ENCODE data around the gene CACNA1B. TPM values are rescaled to one million over a fixed set of nuclear protein-coding genes. Genes with fewer than 3 reads are reported as not detected.

The CACNA1B gene
- total and polyA plus RNA-seq, 11 donors, result 0.03 to 0.25 (median 0.13) TPM

DNA sequence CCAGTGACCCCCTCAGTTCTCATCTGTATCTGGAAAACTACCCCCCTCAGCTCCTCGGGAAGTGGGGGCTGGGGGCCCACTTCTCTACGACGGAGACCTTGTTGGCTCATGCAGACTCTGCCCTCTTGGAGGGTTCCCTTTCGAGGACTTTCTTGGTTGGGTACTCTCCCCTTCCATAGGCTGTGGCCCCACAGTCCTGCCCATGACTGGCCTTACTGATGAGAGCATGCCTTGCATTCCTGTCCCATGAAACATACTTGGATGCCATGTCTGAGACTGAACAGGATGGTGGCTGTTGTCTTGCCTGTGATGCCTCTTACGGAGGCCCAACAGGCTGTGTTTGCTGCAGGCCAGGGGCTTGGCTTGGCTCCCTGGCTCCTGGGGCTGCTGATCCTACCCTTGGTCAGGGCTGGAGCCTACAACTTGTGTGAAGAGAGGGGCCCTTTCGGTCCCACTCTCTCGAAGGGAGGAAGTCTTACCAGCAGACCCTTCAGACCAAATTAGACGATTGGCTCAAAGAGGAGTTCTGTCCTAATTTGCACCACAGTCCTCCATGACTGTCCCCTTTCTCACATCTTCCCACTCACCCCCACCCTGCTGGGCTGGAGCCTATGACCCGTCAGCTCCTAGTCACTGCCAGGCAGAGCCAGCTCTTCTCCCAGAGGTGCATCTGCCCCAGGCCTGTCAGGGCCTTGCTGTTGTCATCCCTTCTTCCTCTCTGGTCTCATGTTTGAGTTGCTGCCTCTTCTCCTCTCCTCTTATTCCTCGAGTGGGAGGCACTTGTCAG is 109.9 kb downstream of the CACNA1B start:
- peaks cover 0 to 18% (median 0%) of the 10 kb centered on the region in 9 donors for H3K27me3 ChIP-seq
- no peak overlapping the region for H3K27ac ChIP-seq
- H3K36me3 ChIP-seq, result no peaks in the 10 kb centered on the region
- peak in 1 of 5 donors; percentile 24 for DNase-seq
- no peak overlapping the region for H3K4me3 ChIP-seq
- WGBS, 4 donors, result 73 to 80% (median 77%) methylated on average over 10 of the region's 10 CpGs
- intact Hi-C loops (cut with DNase I), result no loop called here
- H3K4me1 ChIP-seq, result no peaks in the 10 kb centered on the region
- H3K9me3 ChIP-seq, result no peaks in the 10 kb centered on the region
- TF ChIP-seq, protein P1, sequence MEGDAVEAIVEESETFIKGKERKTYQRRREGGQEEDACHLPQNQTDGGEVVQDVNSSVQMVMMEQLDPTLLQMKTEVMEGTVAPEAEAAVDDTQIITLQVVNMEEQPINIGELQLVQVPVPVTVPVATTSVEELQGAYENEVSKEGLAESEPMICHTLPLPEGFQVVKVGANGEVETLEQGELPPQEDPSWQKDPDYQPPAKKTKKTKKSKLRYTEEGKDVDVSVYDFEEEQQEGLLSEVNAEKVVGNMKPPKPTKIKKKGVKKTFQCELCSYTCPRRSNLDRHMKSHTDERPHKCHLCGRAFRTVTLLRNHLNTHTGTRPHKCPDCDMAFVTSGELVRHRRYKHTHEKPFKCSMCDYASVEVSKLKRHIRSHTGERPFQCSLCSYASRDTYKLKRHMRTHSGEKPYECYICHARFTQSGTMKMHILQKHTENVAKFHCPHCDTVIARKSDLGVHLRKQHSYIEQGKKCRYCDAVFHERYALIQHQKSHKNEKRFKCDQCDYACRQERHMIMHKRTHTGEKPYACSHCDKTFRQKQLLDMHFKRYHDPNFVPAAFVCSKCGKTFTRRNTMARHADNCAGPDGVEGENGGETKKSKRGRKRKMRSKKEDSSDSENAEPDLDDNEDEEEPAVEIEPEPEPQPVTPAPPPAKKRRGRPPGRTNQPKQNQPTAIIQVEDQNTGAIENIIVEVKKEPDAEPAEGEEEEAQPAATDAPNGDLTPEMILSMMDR (IDR thresholded peaks at IDR 0.05), result no peak
- TF ChIP-seq POLR2A (IDR thresholded peaks at IDR 0.05), result no peak
- ATAC-seq, result no peak

DNA sequence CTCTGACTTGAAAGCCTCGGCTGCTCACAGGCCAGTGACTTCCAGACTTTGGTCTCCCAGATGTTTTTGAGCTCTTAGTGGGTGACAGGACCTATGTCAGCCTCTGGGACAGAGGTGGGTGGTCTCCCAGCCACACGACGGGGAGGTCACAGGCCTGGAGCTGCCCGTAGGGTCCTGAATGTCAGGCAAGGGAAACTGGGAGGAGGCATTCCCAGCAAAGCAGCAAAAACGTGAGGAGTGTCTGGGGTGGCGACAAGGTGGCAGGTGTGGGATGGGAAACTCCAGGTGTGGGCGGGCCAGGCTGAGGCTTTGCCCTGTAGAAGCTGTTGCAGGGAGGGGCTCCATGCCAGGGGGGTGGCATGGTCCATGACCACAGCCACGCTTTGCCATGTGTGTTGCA is 110.5 kb downstream of the CACNA1B start:
- TF ChIP-seq, protein P1 (IDR thresholded peaks at IDR 0.05), result no peak
- no peak for TF ChIP-seq POLR2A (IDR thresholded peaks at IDR 0.05)
- no peak for ATAC-seq
- Histone ChIP-seq H3K36me3 (no peaks in the 10 kb centered on the region), H3K4me1 (no peaks in the 10 kb centered on the region), H3K4me3 (no peak overlapping the region), H3K27me3 (peaks cover 0 to 19% (median 0%) of the 10 kb centered on the region in 9 donors), H3K9me3 (no peaks in the 10 kb centered on the region), H3K27ac (no peak overlapping the region)
- WGBS, 4 donors, result 73 to 79% (median 76%) methylated on average over 8 of the region's 8 CpGs
- peak in 1 of 5 donors; percentile 30 for DNase-seq
- intact Hi-C loops (cut with DNase I), result no loop called here

DNA sequence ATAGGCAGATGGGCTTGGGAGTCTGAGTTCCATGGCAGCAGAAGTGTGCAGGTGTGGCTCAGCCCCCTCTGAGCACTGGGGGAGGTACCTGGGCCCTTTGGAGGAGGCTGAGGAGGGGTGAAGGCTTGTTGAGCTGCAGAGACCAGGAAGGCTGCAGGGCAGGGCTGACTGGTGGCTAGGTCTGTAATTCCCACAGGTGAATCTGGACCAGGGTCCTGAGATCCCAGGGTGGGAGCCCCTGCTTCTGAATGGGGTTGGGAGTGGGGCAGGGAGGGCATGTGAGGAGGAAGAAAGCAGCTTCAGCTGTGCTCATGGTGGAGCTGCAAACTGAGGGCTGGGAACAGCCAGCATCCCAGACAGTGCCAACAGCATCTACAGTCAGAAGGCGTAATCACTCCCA is 111.1 kb downstream of the CACNA1B start:
- ATAC-seq, result no peak
- 92 to 95% (median 94%) methylated on average over 1 of the region's 1 CpG for WGBS, 4 donors
- no peaks in the 10 kb centered on the region for H3K4me1 ChIP-seq
- H3K27ac ChIP-seq, result no peak overlapping the region
- no peak for DNase-seq
- H3K9me3 ChIP-seq, result no peaks in the 10 kb centered on the region
- no peaks in the 10 kb centered on the region for H3K36me3 ChIP-seq
- peaks cover 0 to 25% (median 0%) of the 10 kb centered on the region in 9 donors for H3K27me3 ChIP-seq
- no peak overlapping the region for H3K4me3 ChIP-seq
- intact Hi-C loops (cut with DNase I), result no loop called here
- TF ChIP-seq, protein P1 (IDR thresholded peaks at IDR 0.05), result no peak
- no peak for TF ChIP-seq POLR2A (IDR thresholded peaks at IDR 0.05)

DNA sequence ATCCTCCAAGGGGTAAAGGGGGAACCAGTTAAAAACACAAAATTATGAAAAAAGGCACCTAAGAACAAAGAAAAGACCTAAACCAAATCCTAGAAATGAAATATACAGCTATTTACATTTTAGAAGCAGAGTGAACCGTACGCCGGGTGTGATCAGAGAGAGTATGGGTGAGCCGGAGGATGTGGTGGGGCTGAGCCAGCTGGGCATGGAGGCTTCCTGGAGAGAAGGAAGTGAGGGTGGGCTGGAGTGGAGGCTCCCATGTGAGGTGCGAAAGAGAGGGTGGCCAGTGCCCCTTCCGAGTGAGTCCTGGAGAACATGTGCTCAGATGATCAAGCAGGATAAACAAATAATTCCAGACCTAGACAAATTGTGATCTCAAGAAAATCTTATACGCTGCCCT is 111.6 kb downstream of the CACNA1B start:
- no peak for DNase-seq
- ATAC-seq, result no peak
- WGBS, 4 donors, result 85 to 90% (median 87%) methylated on average over 7 of the region's 7 CpGs
- TF ChIP-seq POLR2A (IDR thresholded peaks at IDR 0.05), result no peak
- TF ChIP-seq, protein P1 (IDR thresholded peaks at IDR 0.05), result no peak
- intact Hi-C loops (cut with DNase I), result no loop called here
- Histone ChIP-seq H3K36me3 (no peaks in the 10 kb centered on the region), H3K9me3 (no peaks in the 10 kb centered on the region), H3K27me3 (peaks cover 0 to 29% (median 0%) of the 10 kb centered on the region in 9 donors), H3K4me1 (no peaks in the 10 kb centered on the region), H3K4me3 (no peak overlapping the region), H3K27ac (no peak overlapping the region)
